ENCODE data around the gene LAIR2. TPM values are rescaled to one million over a fixed set of nuclear protein-coding genes. Genes with fewer than 3 reads are reported as not detected.

Gene LAIR2
- total and polyA plus RNA-seq, 10 of the 15 experiments (the other 5 are each of a cell fraction or from before 2014, with no cell fraction given), result not detected

DNA sequence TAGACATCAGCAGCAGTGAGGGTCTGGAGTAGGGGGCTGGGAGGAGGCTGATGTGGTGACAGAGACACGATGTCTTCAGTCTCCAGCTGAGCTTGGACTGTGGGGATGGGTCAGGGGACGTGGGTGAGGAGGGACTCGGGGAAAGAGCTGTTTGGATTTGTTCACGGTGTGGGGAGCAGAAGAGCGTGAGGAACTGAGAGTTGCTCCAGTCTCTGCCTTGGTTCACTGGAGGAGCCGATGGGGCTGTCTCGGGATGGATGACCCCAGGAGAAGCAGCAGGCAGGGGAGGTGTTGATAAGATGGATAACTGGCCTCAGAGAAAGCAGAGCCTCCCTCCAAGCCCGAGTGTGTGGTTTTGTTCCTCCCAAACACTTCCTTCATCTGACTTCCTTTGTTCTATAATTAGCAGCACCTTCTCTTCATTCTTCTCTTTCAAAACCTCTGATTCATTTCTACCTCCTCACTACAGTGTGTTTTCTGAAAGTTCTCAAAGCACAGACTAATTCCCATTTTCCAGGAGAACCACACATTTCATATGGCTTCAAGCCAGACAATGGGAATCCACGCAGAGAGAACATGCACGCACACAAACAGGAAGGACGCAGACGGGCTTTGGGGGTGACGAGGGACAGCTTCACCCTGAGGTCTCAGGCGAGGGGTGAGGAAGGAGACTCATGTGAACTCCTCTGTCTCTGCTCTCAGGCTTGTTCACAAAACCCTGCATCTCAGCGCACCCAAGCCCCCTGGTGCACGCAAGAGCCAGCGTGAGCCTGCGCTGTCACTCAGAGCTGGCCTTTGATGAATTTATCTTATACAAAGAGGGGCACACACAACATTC is 18.6 kb downstream of the LAIR2 start (continued):
- peak; percentile 25; the same call in 1 of the 2 replicates for TF ChIP-seq CREM (IDR thresholded peaks at IDR 0.05; ENCODE audit: low read depth)
- TF ChIP-seq RELA (IDR thresholded peaks at IDR 0.05; ENCODE audit: borderline replicate concordance, partially characterized antibody), result no peak
- no peak for TF ChIP-seq MYC (IDR thresholded peaks at IDR 0.05; ENCODE audit: insufficient read depth, insufficient read length, insufficient replicate concordance, low read length, severe bottlenecking)
- TF ChIP-seq, protein P1, sequence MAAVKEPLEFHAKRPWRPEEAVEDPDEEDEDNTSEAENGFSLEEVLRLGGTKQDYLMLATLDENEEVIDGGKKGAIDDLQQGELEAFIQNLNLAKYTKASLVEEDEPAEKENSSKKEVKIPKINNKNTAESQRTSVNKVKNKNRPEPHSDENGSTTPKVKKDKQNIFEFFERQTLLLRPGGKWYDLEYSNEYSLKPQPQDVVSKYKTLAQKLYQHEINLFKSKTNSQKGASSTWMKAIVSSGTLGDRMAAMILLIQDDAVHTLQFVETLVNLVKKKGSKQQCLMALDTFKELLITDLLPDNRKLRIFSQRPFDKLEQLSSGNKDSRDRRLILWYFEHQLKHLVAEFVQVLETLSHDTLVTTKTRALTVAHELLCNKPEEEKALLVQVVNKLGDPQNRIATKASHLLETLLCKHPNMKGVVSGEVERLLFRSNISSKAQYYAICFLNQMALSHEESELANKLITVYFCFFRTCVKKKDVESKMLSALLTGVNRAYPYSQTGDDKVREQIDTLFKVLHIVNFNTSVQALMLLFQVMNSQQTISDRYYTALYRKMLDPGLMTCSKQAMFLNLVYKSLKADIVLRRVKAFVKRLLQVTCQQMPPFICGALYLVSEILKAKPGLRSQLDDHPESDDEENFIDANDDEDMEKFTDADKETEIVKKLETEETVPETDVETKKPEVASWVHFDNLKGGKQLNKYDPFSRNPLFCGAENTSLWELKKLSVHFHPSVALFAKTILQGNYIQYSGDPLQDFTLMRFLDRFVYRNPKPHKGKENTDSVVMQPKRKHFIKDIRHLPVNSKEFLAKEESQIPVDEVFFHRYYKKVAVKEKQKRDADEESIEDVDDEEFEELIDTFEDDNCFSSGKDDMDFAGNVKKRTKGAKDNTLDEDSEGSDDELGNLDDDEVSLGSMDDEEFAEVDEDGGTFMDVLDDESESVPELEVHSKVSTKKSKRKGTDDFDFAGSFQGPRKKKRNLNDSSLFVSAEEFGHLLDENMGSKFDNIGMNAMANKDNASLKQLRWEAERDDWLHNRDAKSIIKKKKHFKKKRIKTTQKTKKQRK (IDR thresholded peaks at IDR 0.05; ENCODE audit: low read depth, low read length), result no peak
- 0 out of 2 replicates have a peak, but pooled peaks have one; percentile 39 for TF ChIP-seq BCL11A (IDR thresholded peaks at IDR 0.05; ENCODE audit: low read depth, low read length)
- no peak for TF ChIP-seq SUZ12 (IDR thresholded peaks at IDR 0.05; ENCODE audit: unreplicated experiment)
- TF ChIP-seq BHLHE40 (IDR thresholded peaks at IDR 0.05; ENCODE audit: borderline replicate concordance in 1 of 2, low read depth in 2 of 2, low read length in 1 of 2), result no peak; a peak in 1 of 4 replicates
- TF ChIP-seq CBFB (IDR thresholded peaks at IDR 0.05; ENCODE audit: low read depth), result 0 out of 2 replicates have a peak, but pooled peaks have one; percentile 32
- TF ChIP-seq, protein P2, sequence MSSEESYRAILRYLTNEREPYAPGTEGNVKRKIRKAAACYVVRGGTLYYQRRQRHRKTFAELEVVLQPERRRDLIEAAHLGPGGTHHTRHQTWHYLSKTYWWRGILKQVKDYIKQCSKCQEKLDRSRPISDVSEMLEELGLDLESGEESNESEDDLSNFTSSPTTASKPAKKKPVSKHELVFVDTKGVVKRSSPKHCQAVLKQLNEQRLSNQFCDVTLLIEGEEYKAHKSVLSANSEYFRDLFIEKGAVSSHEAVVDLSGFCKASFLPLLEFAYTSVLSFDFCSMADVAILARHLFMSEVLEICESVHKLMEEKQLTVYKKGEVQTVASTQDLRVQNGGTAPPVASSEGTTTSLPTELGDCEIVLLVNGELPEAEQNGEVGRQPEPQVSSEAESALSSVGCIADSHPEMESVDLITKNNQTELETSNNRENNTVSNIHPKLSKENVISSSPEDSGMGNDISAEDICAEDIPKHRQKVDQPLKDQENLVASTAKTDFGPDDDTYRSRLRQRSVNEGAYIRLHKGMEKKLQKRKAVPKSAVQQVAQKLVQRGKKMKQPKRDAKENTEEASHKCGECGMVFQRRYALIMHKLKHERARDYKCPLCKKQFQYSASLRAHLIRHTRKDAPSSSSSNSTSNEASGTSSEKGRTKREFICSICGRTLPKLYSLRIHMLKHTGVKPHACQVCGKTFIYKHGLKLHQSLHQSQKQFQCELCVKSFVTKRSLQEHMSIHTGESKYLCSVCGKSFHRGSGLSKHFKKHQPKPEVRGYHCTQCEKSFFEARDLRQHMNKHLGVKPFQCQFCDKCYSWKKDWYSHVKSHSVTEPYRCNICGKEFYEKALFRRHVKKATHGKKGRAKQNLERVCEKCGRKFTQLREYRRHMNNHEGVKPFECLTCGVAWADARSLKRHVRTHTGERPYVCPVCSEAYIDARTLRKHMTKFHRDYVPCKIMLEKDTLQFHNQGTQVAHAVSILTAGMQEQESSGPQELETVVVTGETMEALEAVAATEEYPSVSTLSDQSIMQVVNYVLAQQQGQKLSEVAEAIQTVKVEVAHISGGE (CRISPR knock-in tag; IDR thresholded peaks at IDR 0.05), result no peak
- TF ChIP-seq SMAD5 (IDR thresholded peaks at IDR 0.05; ENCODE audit: low read depth), result no peak
- TF ChIP-seq, protein P3, sequence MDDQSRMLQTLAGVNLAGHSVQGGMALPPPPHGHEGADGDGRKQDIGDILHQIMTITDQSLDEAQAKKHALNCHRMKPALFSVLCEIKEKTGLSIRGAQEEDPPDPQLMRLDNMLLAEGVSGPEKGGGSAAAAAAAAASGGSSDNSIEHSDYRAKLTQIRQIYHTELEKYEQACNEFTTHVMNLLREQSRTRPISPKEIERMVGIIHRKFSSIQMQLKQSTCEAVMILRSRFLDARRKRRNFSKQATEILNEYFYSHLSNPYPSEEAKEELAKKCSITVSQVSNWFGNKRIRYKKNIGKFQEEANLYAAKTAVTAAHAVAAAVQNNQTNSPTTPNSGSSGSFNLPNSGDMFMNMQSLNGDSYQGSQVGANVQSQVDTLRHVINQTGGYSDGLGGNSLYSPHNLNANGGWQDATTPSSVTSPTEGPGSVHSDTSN (IDR thresholded peaks at IDR 0.05; ENCODE audit: insufficient replicate concordance, low read depth, low read length), result peak; percentile 81
- peak; percentile 81; the same call in 1 of the 2 replicates for TF ChIP-seq MEF2A (IDR thresholded peaks at IDR 0.05; ENCODE audit: insufficient read depth, low read depth, low read length)
- TF ChIP-seq, protein P4, sequence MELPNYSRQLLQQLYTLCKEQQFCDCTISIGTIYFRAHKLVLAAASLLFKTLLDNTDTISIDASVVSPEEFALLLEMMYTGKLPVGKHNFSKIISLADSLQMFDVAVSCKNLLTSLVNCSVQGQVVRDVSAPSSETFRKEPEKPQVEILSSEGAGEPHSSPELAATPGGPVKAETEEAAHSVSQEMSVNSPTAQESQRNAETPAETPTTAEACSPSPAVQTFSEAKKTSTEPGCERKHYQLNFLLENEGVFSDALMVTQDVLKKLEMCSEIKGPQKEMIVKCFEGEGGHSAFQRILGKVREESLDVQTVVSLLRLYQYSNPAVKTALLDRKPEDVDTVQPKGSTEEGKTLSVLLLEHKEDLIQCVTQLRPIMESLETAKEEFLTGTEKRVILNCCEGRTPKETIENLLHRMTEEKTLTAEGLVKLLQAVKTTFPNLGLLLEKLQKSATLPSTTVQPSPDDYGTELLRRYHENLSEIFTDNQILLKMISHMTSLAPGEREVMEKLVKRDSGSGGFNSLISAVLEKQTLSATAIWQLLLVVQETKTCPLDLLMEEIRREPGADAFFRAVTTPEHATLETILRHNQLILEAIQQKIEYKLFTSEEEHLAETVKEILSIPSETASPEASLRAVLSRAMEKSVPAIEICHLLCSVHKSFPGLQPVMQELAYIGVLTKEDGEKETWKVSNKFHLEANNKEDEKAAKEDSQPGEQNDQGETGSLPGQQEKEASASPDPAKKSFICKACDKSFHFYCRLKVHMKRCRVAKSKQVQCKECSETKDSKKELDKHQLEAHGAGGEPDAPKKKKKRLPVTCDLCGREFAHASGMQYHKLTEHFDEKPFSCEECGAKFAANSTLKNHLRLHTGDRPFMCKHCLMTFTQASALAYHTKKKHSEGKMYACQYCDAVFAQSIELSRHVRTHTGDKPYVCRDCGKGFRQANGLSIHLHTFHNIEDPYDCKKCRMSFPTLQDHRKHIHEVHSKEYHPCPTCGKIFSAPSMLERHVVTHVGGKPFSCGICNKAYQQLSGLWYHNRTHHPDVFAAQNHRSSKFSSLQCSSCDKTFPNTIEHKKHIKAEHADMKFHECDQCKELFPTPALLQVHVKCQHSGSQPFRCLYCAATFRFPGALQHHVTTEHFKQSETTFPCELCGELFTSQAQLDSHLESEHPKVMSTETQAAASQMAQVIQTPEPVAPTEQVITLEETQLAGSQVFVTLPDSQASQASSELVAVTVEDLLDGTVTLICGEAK (IDR thresholded peaks at IDR 0.05; ENCODE audit: borderline replicate concordance), result no peak
- peak; percentile 56 for TF ChIP-seq JUNB (IDR thresholded peaks at IDR 0.05)
- TF ChIP-seq POLR2AphosphoS2 (IDR thresholded peaks at IDR 0.05; ENCODE audit: low read depth, low read length), result no peak
- no peak for TF ChIP-seq EZH2 (IDR thresholded peaks at IDR 0.05; ENCODE audit: borderline replicate concordance, control insufficient read depth, low read depth, low read length)
